Suprapubic skin (tissue), 4 donors: ENCODE data around the gene CHKB.

Source experiments
- EP300 ChIP-seq: sonication (generic); formaldehyde crosslinking; IDR thresholded peaks from one replicate; pipeline ENCODE4 v1.6.1; 2017; ENCODE audit warnings: antibody characterized with exemption
- POLR2A ChIP-seq, 2 donors: fragments of 450-650 bp; IDR thresholded peaks; one replicate each; pipeline ENCODE4 v1.6.1; 2017; ENCODE audit warnings: antibody characterized with exemption in 2 of 2, mild to moderate bottlenecking in 2 of 2, moderate library complexity in 2 of 2
- POLR2AphosphoS5 ChIP-seq, 3 donors: sonication (generic); formaldehyde crosslinking; IDR thresholded peaks; one replicate each; pipeline ENCODE4 v1.6.1; 2017; ENCODE audit warnings: antibody characterized with exemption in 3 of 3
- TF ChIP-seq, protein P1 (sequence below), 2 donors: fragments of 200-600 bp in 1 of 2; fragments of 450-650 bp in 1 of 2; sonication (generic) in 1 of 2; IDR thresholded peaks; one replicate each; pipeline ENCODE4 v1.5.1; 2016 to 2019; ENCODE audit warnings: antibody characterized with exemption in 2 of 2, mild to moderate bottlenecking in 1 of 2, moderate library complexity in 1 of 2

DNA sequence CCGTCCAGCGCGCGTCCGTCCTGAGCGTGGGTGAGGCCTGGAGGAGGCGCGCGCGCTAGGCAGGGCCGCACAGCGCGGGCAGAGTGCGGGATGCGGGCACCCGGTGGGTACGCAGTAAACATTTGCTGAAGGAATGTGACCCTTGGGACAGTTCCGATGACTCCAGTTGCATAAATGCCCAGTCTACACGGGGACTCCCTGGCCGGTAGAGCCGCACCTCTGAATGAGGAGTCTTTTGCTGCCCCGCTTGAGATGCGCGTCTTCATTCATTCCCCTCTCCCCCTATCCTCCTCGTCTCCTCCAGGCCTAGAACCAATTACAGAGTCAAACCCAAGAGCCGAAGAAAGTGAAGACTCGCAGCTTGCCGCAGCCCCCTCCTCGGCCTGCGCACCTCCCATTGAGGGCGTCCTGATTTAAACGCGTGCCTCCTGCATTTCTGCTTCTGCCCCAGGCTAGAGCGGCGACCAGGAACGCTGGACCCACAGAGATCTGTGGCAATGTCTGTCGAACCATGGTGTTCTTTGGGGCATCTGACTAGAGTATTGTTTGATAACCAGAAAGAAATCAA is 729 bp upstream of the CHKB start:
- no peak for TF ChIP-seq POLR2A (IDR thresholded peaks at IDR 0.05)
- TF ChIP-seq, protein P1, sequence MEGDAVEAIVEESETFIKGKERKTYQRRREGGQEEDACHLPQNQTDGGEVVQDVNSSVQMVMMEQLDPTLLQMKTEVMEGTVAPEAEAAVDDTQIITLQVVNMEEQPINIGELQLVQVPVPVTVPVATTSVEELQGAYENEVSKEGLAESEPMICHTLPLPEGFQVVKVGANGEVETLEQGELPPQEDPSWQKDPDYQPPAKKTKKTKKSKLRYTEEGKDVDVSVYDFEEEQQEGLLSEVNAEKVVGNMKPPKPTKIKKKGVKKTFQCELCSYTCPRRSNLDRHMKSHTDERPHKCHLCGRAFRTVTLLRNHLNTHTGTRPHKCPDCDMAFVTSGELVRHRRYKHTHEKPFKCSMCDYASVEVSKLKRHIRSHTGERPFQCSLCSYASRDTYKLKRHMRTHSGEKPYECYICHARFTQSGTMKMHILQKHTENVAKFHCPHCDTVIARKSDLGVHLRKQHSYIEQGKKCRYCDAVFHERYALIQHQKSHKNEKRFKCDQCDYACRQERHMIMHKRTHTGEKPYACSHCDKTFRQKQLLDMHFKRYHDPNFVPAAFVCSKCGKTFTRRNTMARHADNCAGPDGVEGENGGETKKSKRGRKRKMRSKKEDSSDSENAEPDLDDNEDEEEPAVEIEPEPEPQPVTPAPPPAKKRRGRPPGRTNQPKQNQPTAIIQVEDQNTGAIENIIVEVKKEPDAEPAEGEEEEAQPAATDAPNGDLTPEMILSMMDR (IDR thresholded peaks at IDR 0.05): no peak
- TF ChIP-seq POLR2AphosphoS5 (IDR thresholded peaks at IDR 0.05): no peak
- TF ChIP-seq EP300: no peak
